EL (cell line): ENCODE measurements around the gene LLGL1.

ENCODE experiments used
- DNase-seq: peaks from one replicate; pipeline ENCODE4 v3.0.0-alpha.2; 2016

The LLGL1 gene

DNA sequence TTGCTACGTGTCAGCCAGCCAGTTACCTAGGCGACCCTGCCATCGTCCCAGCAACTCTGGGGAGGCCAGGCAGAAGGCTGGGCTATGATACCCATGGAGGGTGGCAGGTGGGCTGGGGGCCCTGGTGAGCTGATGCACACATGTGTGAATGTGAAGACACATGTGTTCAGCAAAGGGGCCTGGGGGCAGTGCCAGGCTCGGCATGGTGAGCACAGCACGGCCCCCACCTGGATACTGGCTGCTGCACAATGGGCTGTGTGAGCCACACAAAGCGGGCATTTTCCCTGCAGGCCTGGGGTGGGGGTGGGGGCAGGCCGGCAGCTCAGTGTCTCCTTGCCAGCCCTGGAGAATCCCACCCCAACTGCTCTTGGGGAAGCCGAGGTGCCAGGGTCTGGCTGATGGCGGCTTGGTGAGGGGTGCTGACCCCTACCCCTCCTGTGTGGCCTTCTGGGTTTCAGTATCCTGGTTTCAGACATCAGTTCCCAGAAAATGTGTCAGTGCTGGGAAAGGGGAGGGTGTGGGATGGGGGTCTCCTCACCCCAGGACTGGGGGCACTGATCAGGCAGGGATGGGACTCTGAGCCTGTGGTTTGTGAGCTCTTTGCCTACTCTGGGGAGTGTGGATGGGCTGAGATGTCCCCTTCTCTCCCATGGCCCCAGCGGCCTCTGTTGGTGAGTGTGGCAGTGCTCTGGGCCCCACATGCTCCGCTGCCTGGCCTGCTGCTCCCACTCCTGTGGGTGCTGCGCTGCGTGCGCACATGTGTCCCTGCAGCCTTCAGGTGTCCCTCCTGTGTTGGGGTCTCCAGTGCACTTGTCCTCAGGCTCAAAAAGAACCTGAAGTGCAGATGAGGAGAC lies 5.1 kb downstream of the LLGL1 start:
- DNase-seq: no peak

- no peak for DNase-seq
These were observed 5.7 kb downstream of the LLGL1 start for GRCh38 chr17:18231164-18231563.

DNA sequence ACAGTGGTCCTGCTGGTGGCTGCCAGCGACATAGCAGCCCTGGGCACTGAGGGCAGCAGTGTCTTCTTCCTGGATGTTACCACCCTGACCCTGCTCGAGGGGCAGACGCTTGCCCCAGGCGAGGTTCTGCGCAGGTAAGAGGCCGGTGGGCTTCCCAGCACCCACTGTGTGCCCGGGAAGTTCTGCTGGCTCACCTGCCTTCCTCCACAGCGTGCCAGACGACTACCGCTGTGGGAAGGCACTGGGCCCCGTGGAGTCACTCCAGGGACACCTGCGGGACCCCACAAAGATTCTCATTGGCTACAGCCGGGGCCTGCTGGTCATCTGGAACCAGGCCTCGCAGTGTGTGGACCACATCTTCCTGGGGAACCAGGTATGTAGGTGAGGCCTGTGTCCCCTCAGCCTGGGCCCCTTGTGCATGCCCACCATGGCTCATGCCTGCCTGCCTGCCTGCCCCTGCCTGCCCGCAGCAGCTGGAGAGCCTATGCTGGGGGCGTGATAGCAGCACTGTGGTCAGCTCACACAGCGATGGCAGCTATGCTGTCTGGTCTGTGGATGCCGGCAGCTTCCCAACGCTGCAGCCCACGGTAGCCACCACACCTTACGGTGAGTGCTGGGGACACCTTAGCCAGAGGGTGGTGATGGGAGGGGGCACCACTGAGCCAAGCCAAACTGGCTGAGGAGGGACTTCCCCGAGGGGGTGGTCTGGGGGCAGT lies 8.5 kb downstream of the LLGL1 start:
- DNase-seq: no peak

DNA sequence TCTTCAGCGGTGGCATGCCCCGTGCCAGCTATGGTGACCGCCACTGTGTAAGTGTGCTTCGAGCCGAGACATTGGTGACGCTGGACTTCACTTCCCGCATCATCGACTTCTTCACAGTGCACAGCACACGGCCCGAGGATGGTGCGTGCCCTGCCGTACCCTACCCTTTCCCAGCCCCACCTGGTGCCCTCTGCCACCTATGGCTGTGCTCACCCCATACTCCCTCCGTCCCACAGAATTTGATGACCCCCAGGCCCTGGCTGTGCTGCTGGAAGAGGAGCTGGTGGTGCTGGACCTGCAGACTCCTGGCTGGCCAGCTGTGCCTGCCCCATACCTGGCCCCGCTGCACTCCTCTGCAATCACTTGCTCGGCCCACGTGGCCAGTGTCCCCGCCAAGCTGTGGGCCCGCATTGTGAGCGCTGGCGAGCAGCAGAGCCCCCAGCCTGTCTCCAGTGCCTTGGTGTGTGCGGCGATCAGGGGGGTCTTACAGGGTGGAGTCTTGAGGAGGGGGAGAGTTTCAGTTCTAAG lies 9.5 kb downstream of the LLGL1 start:
- DNase-seq: no peak

GRCh38 chr17:18235743-18236256 lies 10.4 kb downstream of the LLGL1 start:
- DNase-seq: peak; percentile 96

DNA sequence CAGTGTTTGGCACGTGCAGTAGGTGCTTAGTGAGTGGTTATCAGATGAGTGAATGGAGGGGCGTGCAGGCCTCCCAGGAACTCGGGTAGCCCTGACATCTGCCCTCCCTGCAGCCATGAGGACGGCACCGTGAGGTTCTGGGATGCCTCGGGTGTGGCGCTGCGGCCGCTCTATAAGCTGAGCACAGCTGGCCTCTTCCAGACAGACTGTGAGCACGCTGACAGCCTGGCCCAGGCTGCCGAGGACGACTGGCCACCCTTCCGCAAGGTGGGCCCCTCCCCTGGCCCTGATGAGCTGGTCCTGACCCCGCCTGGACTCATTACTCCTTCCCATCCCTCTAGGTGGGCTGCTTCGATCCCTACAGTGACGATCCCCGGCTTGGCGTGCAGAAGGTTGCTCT lies 11.1 kb downstream of the LLGL1 start:
- DNase-seq: no peak

GRCh38 chr17:18237461-18237860 lies 12.0 kb downstream of the LLGL1 start:
- DNase-seq: no peak

DNA sequence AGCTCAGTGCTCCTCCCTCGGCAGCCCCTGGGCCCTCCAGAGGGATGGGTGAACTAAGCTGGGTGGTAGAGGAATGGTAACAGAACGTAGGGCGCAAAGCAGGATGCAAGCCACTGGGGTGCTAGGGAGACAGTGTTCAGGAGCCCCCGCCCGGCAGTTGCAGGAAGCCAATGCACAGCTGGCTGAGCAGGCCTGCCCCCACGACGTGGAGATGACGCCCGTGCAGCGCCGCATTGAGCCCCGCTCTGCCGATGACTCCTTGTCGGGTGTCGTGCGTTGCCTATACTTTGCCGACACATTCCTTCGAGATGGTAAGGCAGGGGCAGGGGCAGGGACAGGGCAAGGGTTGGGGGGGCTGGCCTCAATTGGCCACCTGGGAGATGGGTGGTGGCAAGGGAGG lies 12.9 kb downstream of the LLGL1 start:
- no peak for DNase-seq

- DNase-seq: no peak
These were observed 15.0 kb downstream of the LLGL1 start for GRCh38 chr17:18240449-18240848.

DNA sequence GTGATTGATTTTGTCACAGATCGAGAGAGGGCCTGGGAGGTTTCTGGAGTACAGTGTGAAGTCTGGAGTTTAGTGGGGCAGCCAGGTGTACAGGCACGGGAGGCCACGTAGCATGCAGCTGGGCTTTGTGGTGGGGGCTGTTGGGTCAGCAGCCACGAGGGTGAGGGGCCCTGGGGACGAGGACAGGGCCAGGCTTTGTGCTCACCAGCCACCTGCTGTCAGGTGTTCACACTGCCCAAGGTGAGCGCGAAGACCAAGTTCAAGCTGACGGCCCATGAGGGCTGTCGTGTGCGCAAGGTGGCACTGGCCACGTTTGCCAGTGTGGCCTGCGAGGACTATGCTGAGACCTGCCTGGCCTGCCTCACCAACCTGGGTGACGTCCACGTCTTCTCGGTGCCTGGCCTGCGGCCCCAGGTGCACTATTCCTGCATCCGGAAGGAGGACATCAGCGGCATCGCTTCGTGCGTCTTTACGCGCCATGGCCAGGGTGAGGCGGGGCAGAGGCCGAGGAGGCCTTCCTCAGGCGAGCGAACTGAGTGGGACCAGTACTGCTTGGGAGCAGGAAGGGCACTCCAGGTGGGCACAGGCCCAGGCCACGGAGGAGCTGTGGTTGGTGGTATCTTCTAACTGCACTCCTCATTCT lies 15.9 kb downstream of the LLGL1 start:
- no peak for DNase-seq

GRCh38 chr17:18245038-18245776 lies 19.8 kb downstream of the LLGL1 start:
- DNase-seq: no peak

DNA sequence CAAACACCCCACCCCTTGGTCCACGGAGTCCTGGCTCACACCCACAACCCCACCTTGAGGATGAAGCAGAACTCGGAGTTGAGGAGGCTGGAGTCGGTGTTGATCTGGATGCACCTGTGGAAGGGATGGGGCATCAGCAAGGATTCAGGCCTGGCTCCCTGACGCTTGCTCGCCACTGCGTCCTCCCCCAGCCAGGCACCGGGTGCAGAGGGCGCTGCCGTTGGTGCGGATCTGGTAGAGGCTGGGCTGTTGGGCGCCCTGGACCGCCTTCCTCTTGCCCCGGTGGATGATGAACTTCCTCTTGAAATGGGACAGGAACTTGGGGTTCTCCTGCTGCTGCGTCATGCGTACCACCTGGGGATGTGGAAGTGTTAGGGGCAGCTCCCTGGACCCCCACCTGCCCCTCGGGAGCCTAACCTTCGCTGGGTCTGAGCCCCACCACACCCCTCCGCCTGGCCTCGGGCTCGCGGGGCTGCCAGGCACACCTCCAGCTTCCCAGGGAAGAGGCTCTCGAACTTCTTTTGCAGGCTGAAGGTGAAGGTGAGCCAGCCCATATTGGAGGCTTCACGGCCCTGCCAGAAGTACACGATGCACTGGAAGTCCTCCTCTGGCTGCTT lies 20.8 kb downstream of the LLGL1 start:
- DNase-seq: no peak

DNA sequence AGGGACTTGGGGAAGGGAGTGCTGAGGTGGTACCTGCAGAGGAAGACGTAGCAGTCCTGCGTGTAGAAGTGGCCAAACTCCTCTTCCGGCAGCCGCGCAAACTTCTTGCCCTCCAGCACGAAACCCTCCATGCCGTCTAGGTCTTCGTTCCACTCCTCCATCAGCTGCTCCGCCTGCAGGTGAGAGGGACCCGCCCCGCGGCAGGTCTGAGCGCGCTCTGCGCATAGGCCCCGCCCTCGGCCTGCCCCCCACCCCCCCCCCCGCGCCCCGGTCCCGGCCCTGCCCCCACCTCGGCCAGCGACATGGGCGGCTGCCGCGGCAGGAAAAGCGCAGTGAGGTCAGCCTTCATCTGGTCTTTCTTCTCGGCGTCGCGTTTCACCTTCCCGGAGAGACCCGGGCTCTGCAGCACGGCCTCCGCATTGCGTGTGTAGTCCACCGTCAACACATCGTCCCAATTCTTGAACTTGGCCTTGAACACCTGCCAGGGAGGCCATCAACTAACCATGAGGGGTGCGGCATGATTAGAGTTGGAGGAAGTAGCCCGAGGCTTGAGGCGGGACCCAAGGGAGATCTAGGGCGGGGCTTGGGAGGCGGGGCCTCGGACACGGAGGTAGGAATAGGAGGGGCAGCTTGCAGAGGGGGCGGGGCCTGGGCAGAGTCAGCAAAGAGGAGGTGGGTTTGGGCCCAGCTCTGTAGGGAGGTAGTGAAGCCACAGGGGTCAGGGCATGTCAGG lies 21.6 kb downstream of the LLGL1 start:
- peak; percentile 67 for DNase-seq

DNA sequence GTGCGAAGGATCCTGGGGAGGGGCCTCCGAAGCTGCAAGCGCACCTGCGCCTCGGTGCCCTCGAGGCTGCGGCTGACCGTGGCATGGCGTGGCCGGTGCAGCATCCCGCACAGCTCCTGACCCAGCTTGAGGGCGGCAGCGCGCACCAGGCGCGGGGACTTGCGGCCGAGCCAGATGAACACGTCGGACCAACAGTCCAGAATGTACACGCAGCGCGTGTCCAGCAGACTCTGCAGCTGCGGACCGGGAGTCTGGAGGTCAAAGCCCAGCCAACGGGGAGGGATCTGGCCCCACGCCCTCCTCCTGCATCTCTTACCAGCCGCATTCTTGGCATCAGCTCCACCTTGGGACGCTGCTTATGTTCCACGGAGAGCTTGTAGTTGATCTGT lies 22.2 kb downstream of the LLGL1 start:
- no peak for DNase-seq

- peak; percentile 71 for DNase-seq
These were observed 22.9 kb downstream of the LLGL1 start for GRCh38 chr17:18248300-18248731.

DNA sequence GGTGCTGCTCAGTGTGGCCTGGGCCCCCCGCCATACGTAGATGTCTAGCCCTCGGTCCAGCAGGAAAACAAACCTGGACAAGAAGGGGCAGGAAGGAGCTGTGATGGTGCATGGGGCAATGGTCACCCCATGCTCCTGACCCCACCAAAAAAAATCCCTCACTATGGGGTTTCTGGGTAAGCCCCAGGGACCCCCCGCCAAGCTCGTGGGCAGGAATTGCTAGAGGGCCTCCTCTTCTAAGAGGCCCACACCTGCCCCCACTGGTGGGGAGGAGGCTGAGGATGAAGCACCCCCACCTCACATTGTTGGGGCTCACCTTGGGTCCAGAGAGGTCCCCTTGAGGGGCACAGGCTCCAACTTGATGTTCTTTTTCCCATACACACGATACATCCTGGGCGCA lies 23.4 kb downstream of the LLGL1 start:
- no peak for DNase-seq

DNA sequence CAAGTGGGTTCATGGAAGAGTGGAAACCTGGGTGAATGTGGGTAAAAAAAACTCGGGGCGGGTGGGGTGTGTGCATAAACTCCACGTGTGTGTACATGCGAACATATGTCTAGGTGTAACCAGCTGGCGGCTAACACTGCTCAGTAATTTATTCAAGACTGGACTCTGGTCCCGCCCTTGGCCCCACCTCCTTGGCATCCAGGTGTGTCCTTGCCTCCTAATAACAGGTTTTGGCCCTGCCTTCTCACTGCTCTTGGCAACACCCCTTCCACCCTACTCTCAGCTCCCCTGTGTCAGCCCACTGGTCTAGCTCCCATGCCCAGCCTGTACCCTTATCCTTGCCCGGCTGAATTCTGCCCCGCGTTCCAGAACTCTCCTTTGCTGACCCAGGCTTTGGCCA lies 24.8 kb downstream of the LLGL1 start:
- no peak for DNase-seq

GRCh38 chr17:18250708-18251107 lies 25.3 kb downstream of the LLGL1 start:
- no peak for DNase-seq

DNA sequence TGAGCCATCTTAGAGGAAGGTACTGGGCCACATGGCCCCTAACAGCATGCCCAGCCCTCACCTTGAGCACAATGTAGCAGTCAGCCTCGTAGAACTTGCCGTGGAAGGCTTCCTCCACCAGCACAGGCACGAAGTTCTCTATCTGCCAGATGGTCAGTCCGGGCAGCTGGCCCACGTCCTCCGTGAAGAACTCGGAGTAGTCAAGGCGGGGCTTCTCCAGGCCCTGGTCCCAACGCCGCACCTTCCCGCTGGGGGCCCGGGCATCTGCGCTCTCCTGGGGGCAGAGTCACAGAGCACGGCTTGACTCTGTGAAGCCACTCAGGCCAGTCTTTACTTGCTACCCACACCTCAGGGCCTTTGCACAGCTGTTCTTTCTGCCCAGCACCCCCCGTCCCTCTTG lies 25.8 kb downstream of the LLGL1 start:
- DNase-seq: no peak

DNA sequence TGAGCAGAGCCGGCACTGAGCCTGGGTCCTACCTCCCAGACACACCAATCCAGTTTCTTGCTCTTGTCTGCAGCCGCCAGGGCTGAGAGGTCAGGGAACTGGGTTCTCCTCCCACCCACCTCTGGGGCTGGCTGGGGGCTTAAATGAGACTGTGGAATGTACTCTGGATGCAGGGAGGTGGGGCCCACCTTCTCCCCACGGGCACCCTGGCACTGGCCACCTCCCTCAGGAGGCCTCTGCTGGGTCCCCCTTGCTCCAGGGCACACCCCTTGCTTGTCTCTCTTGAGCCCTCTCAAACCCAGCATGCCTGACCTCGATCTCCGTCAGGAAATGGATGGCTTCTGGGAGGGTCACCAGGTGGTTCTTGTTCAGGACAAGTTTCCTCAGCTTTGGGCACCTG lies 26.7 kb downstream of the LLGL1 start:
- DNase-seq: no peak

DNA sequence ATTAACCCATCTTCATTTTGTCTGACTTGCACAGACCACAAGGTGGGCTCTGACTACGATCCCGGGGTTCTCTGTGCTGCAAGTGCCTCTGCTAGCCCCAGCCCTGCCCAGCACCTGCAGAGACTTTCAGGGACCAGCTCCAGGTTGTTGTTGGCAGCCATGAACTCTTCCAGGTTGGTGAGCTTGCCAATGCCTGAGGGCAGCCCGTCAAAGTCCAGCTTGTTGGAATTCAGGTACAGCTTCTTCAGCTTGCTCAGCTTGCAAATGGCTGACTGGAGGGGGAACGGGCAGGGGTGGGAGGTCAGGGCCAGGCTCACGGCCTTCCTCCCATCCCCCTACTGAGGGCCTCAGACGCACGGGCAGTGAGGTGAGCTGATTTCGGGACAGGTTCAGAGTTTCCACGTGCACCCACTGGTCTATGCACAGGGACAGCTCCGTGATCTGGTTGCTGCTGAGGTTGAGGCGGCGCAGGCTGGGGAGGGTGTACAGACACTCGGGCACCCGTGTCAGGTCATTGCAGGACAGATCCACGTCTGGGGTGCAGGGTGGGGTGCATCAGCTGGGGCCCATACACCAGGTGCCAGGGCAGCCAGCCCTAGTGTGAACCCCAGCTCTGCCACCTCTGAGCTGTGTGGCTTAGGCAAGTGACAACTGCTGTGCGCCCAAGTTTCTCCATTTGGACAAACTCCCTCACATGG lies 27.9 kb downstream of the LLGL1 start:
- no peak for DNase-seq
